Neural progenitor cell (in vitro differentiated cells): ENCODE data around the gene CADM1. TPM values are rescaled to one million over a fixed set of nuclear protein-coding genes. Genes with fewer than 3 reads are reported as not detected.

Experiments used
- DNase-seq: peaks from one replicate; pipeline ENCODE4 v3.0.0-alpha.2; 2016; ENCODE audit warnings: low spot score
- H2AFZ ChIP-seq: fragments of 200-600 bp; sonication (generic); replicated peaks from 2 replicates; pipeline ENCODE4 v1.6.1; 2016; ENCODE audit warnings: antibody characterized with exemption
- H3F3A ChIP-seq: fragments of 200-600 bp; sonication (generic); 2 replicates; pipeline ENCODE4 v1.6.1; 2016; ENCODE audit warnings: antibody characterized with exemption, low read depth
- H3K27ac ChIP-seq: fragments of 200-600 bp; sonication (generic); 2 replicates; pipeline ENCODE4 v1.5.1; 2016; ENCODE audit warnings: mild to moderate bottlenecking
- H3K27me3 ChIP-seq: fragments of 200-600 bp; sonication (generic); 2 replicates; pipeline ENCODE4 v1.6.1; 2016; ENCODE audit warnings: mild to moderate bottlenecking, moderate library complexity
- H3K36me3 ChIP-seq: fragments of 200-600 bp; sonication (generic); 2 replicates; pipeline ENCODE4 v1.5.1; 2016
- H3K4me1 ChIP-seq: fragments of 200-600 bp; sonication (generic); 2 replicates; pipeline ENCODE4 v1.6.1; 2016; ENCODE audit warnings: mixed run types
- H3K4me2 ChIP-seq: fragments of 200-600 bp; sonication (generic); 2 replicates; pipeline ENCODE4 v1.6.1; 2016
- H3K4me3 ChIP-seq: fragments of 200-600 bp; sonication (generic); 2 replicates; pipeline ENCODE4 v1.5.1; 2016
- H3K79me2 ChIP-seq: fragments of 200-600 bp; sonication (generic); 2 replicates; pipeline ENCODE4 v1.6.1; 2016; ENCODE audit warnings: low read depth
- H3K9ac ChIP-seq: fragments of 200-600 bp; sonication (generic); 2 replicates; pipeline ENCODE4 v1.6.1; 2016
- H3K9me3 ChIP-seq: fragments of 200-600 bp; sonication (generic); 2 replicates; pipeline ENCODE4 v1.5.1; 2016; ENCODE audit warnings: low read depth
- H4K20me1 ChIP-seq: fragments of 200-600 bp; sonication (generic); 2 replicates; pipeline ENCODE4 v1.6.1; 2016; ENCODE audit warnings: low read depth
- H3K27ac Mint-ChIP-seq: 3 replicates; pipeline ENCODE4 v1.8.0; 2021; ENCODE audit warnings: mixed read lengths
- H3K27me3 Mint-ChIP-seq: 2 replicates; pipeline ENCODE4 v1.8.0; 2022; ENCODE audit warnings: low read depth, mild to moderate bottlenecking, inconsistent platforms, moderate library complexity, mixed read lengths; ENCODE audit not compliant: insufficient read depth
- H3K36me3 Mint-ChIP-seq: 3 replicates; pipeline ENCODE4 v1.8.0; 2021; ENCODE audit warnings: mixed read lengths
- H3K4me1 Mint-ChIP-seq: 3 replicates; pipeline ENCODE4 v1.8.0; 2021; ENCODE audit warnings: mixed read lengths
- H3K4me3 Mint-ChIP-seq: 3 replicates; pipeline ENCODE4 v1.8.0; 2021; ENCODE audit warnings: mild to moderate bottlenecking, moderate library complexity, mixed read lengths
- H3K9me3 Mint-ChIP-seq: 3 replicates; pipeline ENCODE4 v1.8.0; 2020; ENCODE audit warnings: mixed read lengths
- CTCF ChIP-seq: fragments of 200-600 bp; sonication (generic); IDR thresholded peaks from 2 replicates; pipeline ENCODE4 v1.5.1; 2017; ENCODE audit warnings: antibody characterized with exemption, mild to moderate bottlenecking
- EZH2 ChIP-seq: fragments of 200-600 bp; sonication (generic); IDR thresholded peaks from 2 replicates; pipeline ENCODE4 v1.6.1; 2017; ENCODE audit warnings: antibody characterized with exemption, mild to moderate bottlenecking, moderate library complexity
- EZH2phosphoT487 ChIP-seq: fragments of 200-600 bp; sonication (generic); IDR thresholded peaks from 2 replicates; pipeline ENCODE4 v1.6.1; 2017; ENCODE audit warnings: antibody characterized with exemption
- total RNA-seq: library from RNA; depleted of rRNA; stranded (reverse); fragments of >200 nt; gene quantifications from 2 replicates; pipeline ENCODE4 v1.2.3, GENCODE V29; 2015; ENCODE audit warnings: low replicate concordance

Gene CADM1
- total RNA-seq, 1 donor from 2014 or later, result 123 TPM

- H3K36me3 ChIP-seq, result no peaks in the 10 kb centered on the region
- no peaks in the 10 kb centered on the region for H3K9me3 ChIP-seq
- DNase-seq, result no peak
- H3F3A ChIP-seq, result peaks cover 3% of the 10 kb centered on the region
- H3K9ac ChIP-seq, result no peak overlapping the region
- H3K4me3 ChIP-seq, result no peak overlapping the region
- no peaks in the 10 kb centered on the region for H3K27me3 ChIP-seq
- H3K27ac ChIP-seq, result no peak overlapping the region
- no peak overlapping the region for H2AFZ ChIP-seq
- peaks cover 71% of the 10 kb centered on the region for H3K4me1 ChIP-seq
- no peaks in the 10 kb centered on the region for H3K79me2 ChIP-seq
- Mint-ChIP-seq H3K4me1 (peaks cover 60% of the 10 kb centered on the region), H3K9me3 (no peaks in the 10 kb centered on the region), H3K36me3 (peaks cover 2% of the 10 kb centered on the region), H3K4me3 (no peak overlapping the region), H3K27me3 (peaks cover 5% of the 10 kb centered on the region), H3K27ac (no peak overlapping the region)
- no peaks in the 10 kb centered on the region for H4K20me1 ChIP-seq
- no peak for TF ChIP-seq CTCF
- no peak for TF ChIP-seq EZH2phosphoT487
- TF ChIP-seq EZH2, result no peak
- H3K4me2 ChIP-seq, result peak overlapping the region; percentile 26
These were observed 321.8 kb downstream of the CADM1 start for GRCh38 chr11:115182282-115182955.

- H3K4me1 ChIP-seq, result peaks cover 64% of the 10 kb centered on the region
- no peak for DNase-seq
- H3K9me3 ChIP-seq, result no peaks in the 10 kb centered on the region
- Mint-ChIP-seq H3K4me3 (no peak overlapping the region), H3K9me3 (no peaks in the 10 kb centered on the region), H3K4me1 (peaks cover 56% of the 10 kb centered on the region), H3K36me3 (peaks cover 4% of the 10 kb centered on the region), H3K27me3 (peaks cover 2% of the 10 kb centered on the region), H3K27ac (no peak overlapping the region)
- peaks cover 3% of the 10 kb centered on the region for H3F3A ChIP-seq
- H2AFZ ChIP-seq, result no peak overlapping the region
- no peaks in the 10 kb centered on the region for H3K27me3 ChIP-seq
- no peak overlapping the region for H3K4me3 ChIP-seq
- no peak overlapping the region for H3K9ac ChIP-seq
- peak overlapping the region; percentile 26 for H3K4me2 ChIP-seq
- H3K27ac ChIP-seq, result no peak overlapping the region
- TF ChIP-seq EZH2phosphoT487 (no peak), EZH2 (no peak), CTCF (no peak)
- no peaks in the 10 kb centered on the region for H3K36me3 ChIP-seq
- no peaks in the 10 kb centered on the region for H3K79me2 ChIP-seq
- no peaks in the 10 kb centered on the region for H4K20me1 ChIP-seq
These were observed 322.7 kb downstream of the CADM1 start for GRCh38 chr11:115181538-115181937.

GRCh38 chr11:115180272-115180671 lies 323.9 kb downstream of the CADM1 start:
- Histone ChIP-seq H3K4me3 (no peak overlapping the region), H4K20me1 (no peaks in the 10 kb centered on the region), H3K36me3 (no peaks in the 10 kb centered on the region), H3K27me3 (no peaks in the 10 kb centered on the region), H3K27ac (no peak overlapping the region), H3K9ac (no peak overlapping the region), H3F3A (peaks cover 3% of the 10 kb centered on the region), H3K9me3 (no peaks in the 10 kb centered on the region), H3K79me2 (no peaks in the 10 kb centered on the region), H3K4me1 (peaks cover 58% of the 10 kb centered on the region), H2AFZ (no peak overlapping the region), H3K4me2 (no peak overlapping the region)
- H3K27ac Mint-ChIP-seq, result no peak overlapping the region
- no peak for TF ChIP-seq EZH2
- no peak for TF ChIP-seq EZH2phosphoT487
- no peak for TF ChIP-seq CTCF
- DNase-seq, result peak; percentile 34
- H3K36me3 Mint-ChIP-seq, result peaks cover 4% of the 10 kb centered on the region
- H3K9me3 Mint-ChIP-seq, result no peaks in the 10 kb centered on the region
- peaks cover 56% of the 10 kb centered on the region for H3K4me1 Mint-ChIP-seq
- no peak overlapping the region for H3K4me3 Mint-ChIP-seq
- H3K27me3 Mint-ChIP-seq, result peaks cover 2% of the 10 kb centered on the region
